Ectodermal cell (in vitro differentiated cells): Measurements from ENCODE around the gene TOM1L2.

ENCODE experiments used
- H3K27ac ChIP-seq: 2 replicates; pipeline ENCODE4 v1.7.0; 2013; ENCODE audit warnings: mild to moderate bottlenecking, low read depth, low read length; ENCODE audit not compliant: insufficient read depth, poor library complexity, severe bottlenecking
- H3K27me3 ChIP-seq: 2 replicates; pipeline ENCODE4 v1.7.0; 2013; ENCODE audit warnings: mild to moderate bottlenecking, low read length; ENCODE audit not compliant: insufficient read depth, control insufficient read depth, poor library complexity, severe bottlenecking
- H3K36me3 ChIP-seq: one replicate; pipeline ENCODE4 v1.7.0; 2013; ENCODE audit warnings: low read length; ENCODE audit not compliant: control insufficient read depth, insufficient read depth
- H3K4me1 ChIP-seq: one replicate; pipeline ENCODE4 v1.7.0; 2013; ENCODE audit warnings: low read length; ENCODE audit not compliant: control insufficient read depth, insufficient read depth
- H3K4me3 ChIP-seq: 2 replicates; pipeline ENCODE4 v1.7.0; 2013; ENCODE audit warnings: low read depth, low read length, control low read depth; ENCODE audit not compliant: insufficient read depth
- H3K9me3 ChIP-seq: 2 replicates; pipeline ENCODE4 v1.7.0; 2013; ENCODE audit warnings: mild to moderate bottlenecking, low read length, moderate library complexity; ENCODE audit not compliant: control insufficient read depth
- WGBS, 2 experiments: methylation state at CpG; one replicate each; pipeline ENCODE4 v1.1.7; 2013; ENCODE audit warnings: missing lambda C conversion rate in 2 of 2; 5-methylcytosine and 5-hydroxymethylcytosine counted together

The TOM1L2 gene

GRCh38 chr17:17845046-17845775 lies 127.0 kb downstream of the TOM1L2 start:
- Histone ChIP-seq H3K36me3 (no peaks in the 10 kb centered on the region), H3K4me3 (no peak overlapping the region), H3K27me3 (no peaks in the 10 kb centered on the region), H3K9me3 (no peaks in the 10 kb centered on the region), H3K27ac (no peak overlapping the region), H3K4me1 (peaks cover 41% of the 10 kb centered on the region)
- WGBS, 2 experiments: 94 to 95% methylated on average over 13 of the region's 13 CpGs

DNA sequence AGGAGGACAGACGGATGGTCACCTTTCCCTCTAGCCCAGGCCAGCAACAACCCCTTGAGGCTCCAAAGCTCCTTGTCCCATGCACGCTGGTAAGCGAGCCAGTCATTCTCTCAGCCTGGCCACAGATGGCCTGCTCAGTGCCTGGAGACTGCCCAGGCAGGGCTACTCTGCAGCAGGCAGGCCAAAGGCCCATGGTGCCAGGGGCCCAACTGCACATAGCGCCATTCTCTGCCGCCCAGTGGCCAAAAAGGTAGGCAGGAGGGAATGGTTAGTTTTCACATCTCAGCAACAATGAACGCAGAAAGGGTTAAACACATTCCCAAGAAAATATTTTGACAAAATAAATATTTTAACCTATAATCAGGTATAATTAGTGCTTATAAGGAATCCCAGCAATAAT lies 127.7 kb downstream of the TOM1L2 start:
- peaks cover 37% of the 10 kb centered on the region for H3K4me1 ChIP-seq
- no peaks in the 10 kb centered on the region for H3K27me3 ChIP-seq
- no peaks in the 10 kb centered on the region for H3K36me3 ChIP-seq
- 89 to 94% methylated on average over 5 of the region's 6 CpGs for WGBS, 2 experiments
- H3K9me3 ChIP-seq: no peaks in the 10 kb centered on the region
- no peak overlapping the region for H3K4me3 ChIP-seq
- no peak overlapping the region for H3K27ac ChIP-seq

GRCh38 chr17:17844079-17844478 lies 128.1 kb downstream of the TOM1L2 start:
- Histone ChIP-seq H3K27me3 (no peaks in the 10 kb centered on the region), H3K9me3 (no peaks in the 10 kb centered on the region), H3K4me3 (no peak overlapping the region), H3K36me3 (no peaks in the 10 kb centered on the region), H3K27ac (no peak overlapping the region), H3K4me1 (peaks cover 37% of the 10 kb centered on the region)
- WGBS, 2 experiments: 89 to 93% methylated on average over 7 of the region's 7 CpGs

- H3K4me3 ChIP-seq: no peak overlapping the region
- 89 to 94% methylated on average over 3 to 4 of the region's 4 CpGs for WGBS, 2 experiments
- no peaks in the 10 kb centered on the region for H3K27me3 ChIP-seq
- H3K9me3 ChIP-seq: no peaks in the 10 kb centered on the region
- H3K27ac ChIP-seq: no peak overlapping the region
- no peaks in the 10 kb centered on the region for H3K36me3 ChIP-seq
- H3K4me1 ChIP-seq: peaks cover 35% of the 10 kb centered on the region
Observed at GRCh38 chr17:17843096-17843495, 129.1 kb downstream of the TOM1L2 start.

DNA sequence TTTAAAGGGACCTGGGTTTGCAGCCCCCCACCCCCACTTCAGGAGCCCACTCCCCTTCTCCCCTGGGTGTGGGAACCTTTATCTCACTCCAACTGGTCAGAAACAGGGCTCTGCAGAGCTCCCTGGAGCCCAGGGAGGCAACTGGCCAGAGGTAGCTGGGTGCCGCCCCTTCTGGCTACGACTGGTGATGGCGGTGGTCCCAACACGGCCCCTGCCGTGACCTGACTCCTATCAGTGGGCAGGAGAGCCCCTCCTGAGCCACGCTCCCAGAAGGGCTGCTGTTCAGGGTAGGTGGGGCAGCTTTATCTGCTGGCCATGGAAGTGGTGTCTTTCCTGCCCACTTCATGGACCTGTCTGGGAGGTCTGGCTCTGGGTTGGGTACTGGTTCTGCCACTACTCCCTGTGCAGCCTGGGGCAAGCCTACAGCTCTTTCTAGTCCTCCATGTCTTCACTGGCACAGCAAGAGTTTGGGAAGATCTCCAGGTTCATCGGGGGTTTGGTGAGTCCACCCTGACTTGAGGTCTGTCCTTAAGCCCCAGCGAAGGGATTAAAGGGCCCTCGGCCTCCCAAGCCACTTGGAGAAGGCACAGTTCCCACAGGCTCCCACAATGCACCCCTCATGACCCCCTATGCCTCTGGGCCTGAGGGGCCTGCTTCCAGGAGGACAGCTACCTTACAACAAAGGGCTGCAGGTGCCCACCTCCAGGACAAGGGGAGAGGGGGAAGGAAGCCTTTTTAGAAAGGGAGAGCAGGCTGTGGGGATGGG lies 129.9 kb downstream of the TOM1L2 start:
- no peaks in the 10 kb centered on the region for H3K27me3 ChIP-seq
- H3K27ac ChIP-seq: no peak overlapping the region
- no peaks in the 10 kb centered on the region for H3K9me3 ChIP-seq
- H3K4me3 ChIP-seq: no peak overlapping the region
- peaks cover 38% of the 10 kb centered on the region for H3K4me1 ChIP-seq
- no peaks in the 10 kb centered on the region for H3K36me3 ChIP-seq
- 87% methylated on average over 9 of the region's 9 CpGs for WGBS, 2 experiments

- H3K4me1 ChIP-seq: peaks cover 42% of the 10 kb centered on the region
- H3K9me3 ChIP-seq: no peaks in the 10 kb centered on the region
- no peak overlapping the region for H3K27ac ChIP-seq
- 93 to 96% methylated on average over 1 of the region's 1 CpG for WGBS, 2 experiments
- no peak overlapping the region for H3K4me3 ChIP-seq
- H3K27me3 ChIP-seq: no peaks in the 10 kb centered on the region
- no peaks in the 10 kb centered on the region for H3K36me3 ChIP-seq
Observed at GRCh38 chr17:17841601-17842025, 130.6 kb downstream of the TOM1L2 start.

DNA sequence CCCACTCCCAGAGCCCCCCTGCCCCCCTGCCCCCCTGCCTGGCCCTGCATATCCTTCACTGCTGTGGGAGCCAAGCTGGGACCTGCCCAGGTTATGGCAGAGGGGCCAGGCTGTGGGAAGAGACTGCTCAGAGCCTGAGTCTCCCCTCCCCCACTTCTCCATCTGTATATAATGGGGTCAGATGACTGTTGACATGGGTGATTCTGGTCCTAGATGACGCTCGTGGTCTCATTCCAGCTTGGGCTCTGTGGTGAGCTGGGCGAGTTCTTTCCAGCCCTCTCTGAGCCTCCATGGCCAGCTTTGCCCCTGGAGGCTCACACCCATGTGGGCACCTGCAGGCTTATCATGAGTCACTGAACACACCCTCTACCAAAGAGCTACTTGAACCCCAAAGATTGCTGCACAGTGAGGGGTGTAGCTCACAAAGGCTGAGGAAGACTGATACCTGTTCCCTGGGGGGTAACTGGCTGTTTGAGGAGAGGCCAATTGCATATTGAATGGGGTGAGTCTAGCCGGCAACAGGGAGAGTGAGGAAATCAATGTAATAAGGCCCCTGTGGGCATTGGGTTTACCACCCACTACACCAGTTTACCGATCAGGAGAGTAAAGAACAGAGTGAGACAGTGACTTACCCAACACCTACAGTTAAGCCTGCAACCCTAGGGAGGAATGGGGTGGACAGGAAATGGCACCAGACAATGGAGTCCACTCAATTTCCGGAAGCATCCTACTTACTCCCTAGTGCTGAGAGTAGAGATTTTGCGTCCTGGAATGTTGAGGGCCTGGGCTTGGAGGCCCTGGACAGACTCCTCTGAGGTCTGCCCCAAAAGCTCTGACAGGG lies 131.2 kb downstream of the TOM1L2 start:
- Histone ChIP-seq H3K4me3 (peak overlapping the region; percentile 47), H3K36me3 (no peaks in the 10 kb centered on the region), H3K9me3 (no peaks in the 10 kb centered on the region), H3K27ac (peak overlapping the region; percentile 77), H3K27me3 (no peaks in the 10 kb centered on the region), H3K4me1 (peaks cover 41% of the 10 kb centered on the region)
- 75 to 80% methylated on average over 6 to 7 of the region's 7 CpGs for WGBS, 2 experiments

- H3K4me3 ChIP-seq: peak overlapping the region; percentile 47
- WGBS, 2 experiments: 10 to 11% methylated on average over 71 of the region's 71 CpGs
- no peaks in the 10 kb centered on the region for H3K9me3 ChIP-seq
- no peaks in the 10 kb centered on the region for H3K36me3 ChIP-seq
- H3K27me3 ChIP-seq: no peaks in the 10 kb centered on the region
- H3K27ac ChIP-seq: peak overlapping the region; percentile 77
- H3K4me1 ChIP-seq: peaks cover 47% of the 10 kb centered on the region
Observed at GRCh38 chr17:17839791-17840707, 132.2 kb downstream of the TOM1L2 start.
